Dendritic cell treated with granulocyte-macrophage colony-stimulating factor and Interleukin-4, amounts not matched to agents 40 ng/mL and 50 ng/mL, for 4 days (primary cell): ENCODE results near the gene HOXA10.
A peak's percentile ranks its signal among the peaks of the same experiment; 100 is the strongest.

ENCODE experiments used
- H3K27ac Mint-ChIP-seq: one replicate; pipeline ENCODE4 v1.8.0; 2022; ENCODE audit warnings: mild to moderate bottlenecking, mixed read lengths
- H3K27me3 Mint-ChIP-seq: one replicate; pipeline ENCODE4 v1.8.0; 2022; ENCODE audit warnings: mild to moderate bottlenecking, mixed read lengths
- H3K36me3 Mint-ChIP-seq: one replicate; pipeline ENCODE4 v1.8.0; 2022; ENCODE audit warnings: low read depth, mixed read lengths
- H3K4me1 Mint-ChIP-seq: one replicate; pipeline ENCODE4 v1.8.0; 2022; ENCODE audit warnings: low read depth, mixed read lengths
- H3K4me3 Mint-ChIP-seq: one replicate; pipeline ENCODE4 v1.8.0; 2022; ENCODE audit warnings: mild to moderate bottlenecking, moderate library complexity, mixed read lengths
- H3K9me3 Mint-ChIP-seq: one replicate; pipeline ENCODE4 v1.8.0; 2022; ENCODE audit warnings: mixed read lengths
- intact Hi-C: fragments of 100-400 bp; cut with micrococcal nuclease; formaldehyde crosslinking; loops from one replicate; pipeline ENCODE4 v1.15.0; 2022

The HOXA10 gene

DNA sequence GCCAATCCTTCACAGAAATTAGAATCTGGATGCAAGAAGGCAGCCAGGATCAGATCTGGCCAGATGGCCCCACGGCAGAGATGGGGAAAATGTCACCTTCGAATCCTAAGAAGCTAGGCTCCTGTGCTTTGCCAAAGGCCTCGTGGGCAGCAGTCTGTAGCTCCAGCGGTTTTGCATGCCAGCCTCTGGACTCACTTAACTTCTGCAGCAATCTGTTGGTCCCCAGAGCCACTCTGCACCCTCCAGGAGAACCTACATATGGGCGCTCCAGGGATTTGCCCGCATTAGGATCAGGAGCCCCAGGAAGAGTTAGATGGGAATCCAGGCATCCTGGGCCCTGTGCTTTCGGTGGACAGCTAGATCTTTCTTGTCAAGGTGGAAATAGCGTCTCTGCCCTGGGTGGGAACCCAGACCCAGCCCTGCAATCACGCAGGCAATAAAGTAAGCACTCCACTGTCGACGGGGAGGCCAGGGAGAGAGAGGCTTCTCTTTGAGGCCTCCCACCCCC, 35.9 kb upstream of the HOXA10 start:
- peaks cover 34% of the 10 kb centered on the region for H3K4me1 Mint-ChIP-seq

DNA sequence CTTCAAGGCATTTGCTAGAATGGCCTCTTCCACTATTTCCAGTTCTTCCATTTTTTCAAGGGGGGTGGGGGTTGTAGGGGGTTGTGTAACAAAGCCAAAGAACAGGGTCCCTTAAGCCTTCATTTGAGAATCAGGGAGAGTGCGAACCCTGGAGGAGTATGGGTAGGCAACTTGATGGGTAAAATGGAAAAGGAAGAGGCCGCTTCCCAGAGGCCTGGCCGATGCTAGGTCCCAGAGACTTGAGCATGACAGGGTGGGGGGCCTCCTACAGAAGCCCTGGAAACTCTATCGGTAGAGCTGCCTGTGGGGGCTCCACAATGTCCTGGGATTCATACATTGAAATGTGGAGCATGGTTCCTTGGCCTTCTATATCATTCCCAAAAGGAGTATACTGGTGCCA, 34.9 kb upstream of the HOXA10 start:
- intact Hi-C loops = no loop called here
- no peaks in the 10 kb centered on the region for H3K9me3 Mint-ChIP-seq

More for the DNA sequence above, 35.9 kb upstream of the HOXA10 start:
- Mint-ChIP-seq H3K27me3 (peaks cover 100% of the 10 kb centered on the region), H3K4me3 (no peak overlapping the region), H3K9me3 (no peaks in the 10 kb centered on the region), H3K27ac (no peak overlapping the region), H3K36me3 (no peaks in the 10 kb centered on the region)
- intact Hi-C loops = loop anchor here (1.0 to 5.0 kb wide), 2 partner anchors 37 to 366 kb away; no protein-coding TSS in a partner anchor

DNA sequence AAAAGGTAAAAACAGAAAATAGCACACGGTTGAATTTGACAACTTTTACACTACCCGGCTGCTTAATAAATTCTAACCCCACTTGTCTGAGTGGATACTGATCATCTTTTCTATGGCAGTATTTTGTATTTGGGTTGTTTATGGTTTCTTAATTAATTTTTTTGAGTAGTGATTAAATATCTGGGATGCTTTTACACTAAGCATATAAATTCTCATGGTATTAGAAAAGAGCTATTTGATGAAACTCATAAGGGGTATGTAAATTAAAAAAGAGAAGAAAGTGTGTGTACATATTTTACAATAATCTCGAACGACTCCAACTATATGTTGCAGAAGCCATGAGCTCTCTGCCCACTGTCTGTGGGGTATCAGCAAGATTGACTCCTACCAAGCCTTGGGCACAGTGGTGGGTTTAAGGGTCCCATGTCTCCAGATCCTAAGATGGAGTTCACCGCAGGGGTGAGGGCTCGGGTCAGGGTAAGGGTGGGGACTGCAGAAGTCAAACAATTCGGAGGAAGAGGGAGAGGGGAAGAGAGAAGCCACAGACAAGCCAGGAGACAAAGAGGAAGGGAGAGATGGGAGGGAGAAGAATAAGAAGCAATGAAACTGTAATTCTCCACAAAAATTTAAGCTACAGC, 33.3 kb upstream of the HOXA10 start:
- intact Hi-C loops = no loop called here
- Mint-ChIP-seq H3K9me3 (no peaks in the 10 kb centered on the region), H3K27me3 (peaks cover 99% of the 10 kb centered on the region), H3K4me3 (no peak overlapping the region), H3K4me1 (peaks cover 46% of the 10 kb centered on the region), H3K36me3 (no peaks in the 10 kb centered on the region), H3K27ac (no peak overlapping the region)

More for the DNA sequence above, 34.9 kb upstream of the HOXA10 start:
- Mint-ChIP-seq H3K27me3 (peaks cover 100% of the 10 kb centered on the region), H3K36me3 (no peaks in the 10 kb centered on the region), H3K4me1 (peaks cover 42% of the 10 kb centered on the region), H3K27ac (no peak overlapping the region), H3K4me3 (no peak overlapping the region)

DNA sequence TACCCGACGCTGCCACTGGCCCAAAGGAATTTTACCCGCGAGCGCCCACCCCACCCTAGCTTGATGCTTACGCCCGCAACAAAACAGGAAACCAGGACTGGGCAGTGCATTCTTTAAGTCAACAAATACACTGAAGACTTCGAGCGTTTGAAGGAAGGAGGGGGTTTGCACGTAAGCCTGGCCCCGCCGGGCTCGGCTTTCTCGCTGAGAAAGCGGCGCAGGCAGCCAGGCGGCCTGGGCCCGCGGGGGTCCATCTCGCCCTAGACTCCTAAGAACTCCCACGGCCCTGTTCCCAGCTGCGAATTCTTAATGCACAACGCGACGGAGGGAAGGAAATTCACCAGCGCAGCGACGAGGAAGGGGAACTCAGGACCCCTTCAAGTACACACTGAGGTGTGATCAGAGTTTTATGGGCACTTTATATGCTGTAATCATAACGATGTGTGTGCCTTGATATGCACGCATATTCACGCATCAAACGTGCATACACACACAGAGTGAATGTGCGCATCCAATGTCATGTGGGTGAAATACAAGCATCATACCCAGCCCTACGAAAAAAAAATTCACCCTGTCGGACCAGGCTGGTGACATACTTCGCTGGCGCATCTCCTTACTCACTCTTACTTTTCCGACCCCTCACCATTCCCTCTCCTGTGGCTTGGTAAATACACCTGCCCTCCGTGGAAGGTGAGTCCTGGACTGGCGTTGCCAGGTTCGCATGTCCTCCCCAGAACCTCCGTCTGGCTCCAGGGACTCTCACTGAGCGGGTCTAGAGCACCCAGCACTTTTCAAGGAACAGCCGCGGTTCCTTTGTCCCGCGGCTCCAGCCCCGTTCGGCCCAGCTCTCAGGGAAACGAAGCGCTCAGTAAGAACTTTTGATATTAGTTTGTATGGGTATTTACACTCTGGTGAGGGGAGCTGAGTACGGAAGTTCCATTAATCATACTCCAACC, 31.5 kb upstream of the HOXA10 start:
- peak overlapping the region; percentile 21 for H3K27ac Mint-ChIP-seq
- H3K36me3 Mint-ChIP-seq = no peaks in the 10 kb centered on the region
- no peaks in the 10 kb centered on the region for H3K9me3 Mint-ChIP-seq
- H3K4me1 Mint-ChIP-seq = peaks cover 62% of the 10 kb centered on the region
- peak overlapping the region; percentile 56 for H3K4me3 Mint-ChIP-seq
- H3K27me3 Mint-ChIP-seq = peaks cover 99% of the 10 kb centered on the region
- intact Hi-C loops = no loop called here

DNA sequence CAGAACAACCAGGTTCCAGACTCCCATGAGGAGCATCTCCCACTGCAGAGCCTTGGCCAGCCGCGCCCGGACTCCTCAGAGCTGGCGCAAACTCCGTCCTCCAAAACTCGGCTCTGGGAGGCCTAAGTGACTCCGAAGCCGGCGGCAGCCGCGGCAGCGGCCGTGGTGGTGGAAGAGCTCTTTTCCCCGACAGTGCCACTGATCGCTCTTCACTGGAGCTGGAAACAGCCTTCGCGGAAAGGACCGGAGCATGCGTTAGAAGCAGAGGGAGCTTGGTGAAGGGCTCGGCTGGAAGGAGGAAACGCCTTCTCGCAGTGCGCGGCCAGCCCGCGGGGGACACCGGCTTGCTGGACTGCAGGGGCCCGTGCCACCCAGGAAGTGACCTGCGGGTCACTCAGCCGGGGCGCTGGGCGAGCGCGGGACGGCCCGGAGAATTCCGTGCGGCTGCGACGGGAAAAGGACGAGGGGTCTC, 30.8 kb upstream of the HOXA10 start:
- peaks cover 98% of the 10 kb centered on the region for H3K27me3 Mint-ChIP-seq
- intact Hi-C loops = no loop called here
- no peaks in the 10 kb centered on the region for H3K9me3 Mint-ChIP-seq
- no peaks in the 10 kb centered on the region for H3K36me3 Mint-ChIP-seq
- peaks cover 65% of the 10 kb centered on the region for H3K4me1 Mint-ChIP-seq
- H3K4me3 Mint-ChIP-seq = peak overlapping the region; percentile 56
- peak overlapping the region; percentile 21 for H3K27ac Mint-ChIP-seq

DNA sequence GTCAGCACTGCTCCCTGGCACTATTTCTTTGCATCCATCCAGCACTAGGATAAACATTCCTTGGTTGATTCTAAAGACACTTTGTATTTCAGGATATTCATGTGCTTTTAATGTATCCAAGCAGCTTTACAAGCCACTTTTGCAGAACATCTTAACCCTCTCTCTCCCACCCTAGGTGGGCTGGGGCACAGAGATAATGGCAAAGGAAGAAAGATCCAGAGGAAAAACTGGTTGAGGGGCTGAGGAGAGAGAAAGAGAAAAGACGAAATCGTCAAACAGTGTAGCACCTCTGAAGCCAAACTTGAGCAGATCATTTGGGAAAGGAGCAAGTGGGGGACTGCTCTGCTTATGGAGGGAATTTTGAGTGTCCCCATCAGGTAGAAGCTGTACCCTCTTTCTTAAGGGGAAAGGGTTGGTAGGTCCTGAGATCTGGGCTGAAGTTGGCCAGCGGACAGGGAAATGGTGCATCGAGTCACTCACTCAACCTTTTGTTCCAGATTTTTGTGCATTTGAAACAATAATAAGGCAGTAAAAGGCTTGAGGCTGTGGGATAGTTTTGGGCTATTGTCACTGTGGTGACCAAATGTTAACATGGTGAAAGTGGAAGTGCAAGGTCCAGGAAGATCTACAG, 30.0 kb upstream of the HOXA10 start:
- intact Hi-C loops = no loop called here
- Mint-ChIP-seq H3K36me3 (no peaks in the 10 kb centered on the region), H3K4me3 (no peak overlapping the region), H3K27ac (no peak overlapping the region), H3K4me1 (peaks cover 71% of the 10 kb centered on the region), H3K9me3 (no peaks in the 10 kb centered on the region), H3K27me3 (peaks cover 94% of the 10 kb centered on the region)

DNA sequence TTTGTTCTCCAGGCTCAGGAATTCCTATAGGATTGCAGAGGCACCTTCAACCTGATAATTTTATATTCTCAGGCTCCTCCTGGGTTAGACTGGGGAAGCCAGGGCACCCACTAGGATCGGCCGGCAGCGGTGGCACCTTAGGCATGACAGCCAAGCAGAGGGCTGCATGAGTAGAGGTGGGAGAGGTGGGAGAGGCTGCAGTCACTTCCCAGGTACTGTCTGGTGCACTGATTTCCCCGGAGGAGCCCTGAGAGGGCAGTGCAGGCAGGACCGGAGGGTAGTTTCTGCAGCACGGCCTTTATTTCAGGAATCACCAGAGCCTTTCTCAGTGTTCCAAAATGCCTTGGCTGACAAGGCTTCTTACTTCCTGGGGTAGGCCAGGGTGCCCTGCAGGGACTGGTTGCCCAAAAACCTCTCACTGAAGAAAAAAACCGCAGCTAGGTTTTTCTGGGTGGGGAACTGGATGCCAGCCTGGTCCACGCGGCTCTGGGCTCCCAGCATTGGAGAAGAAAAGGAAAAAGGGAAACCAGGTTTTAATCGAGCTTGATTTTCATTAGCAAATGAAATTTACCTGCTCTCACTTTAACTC, 29.3 kb upstream of the HOXA10 start:
- Mint-ChIP-seq H3K4me1 (peaks cover 76% of the 10 kb centered on the region), H3K27ac (no peak overlapping the region), H3K4me3 (no peak overlapping the region), H3K9me3 (no peaks in the 10 kb centered on the region), H3K36me3 (no peaks in the 10 kb centered on the region), H3K27me3 (peaks cover 94% of the 10 kb centered on the region)
- intact Hi-C loops = no loop called here

DNA sequence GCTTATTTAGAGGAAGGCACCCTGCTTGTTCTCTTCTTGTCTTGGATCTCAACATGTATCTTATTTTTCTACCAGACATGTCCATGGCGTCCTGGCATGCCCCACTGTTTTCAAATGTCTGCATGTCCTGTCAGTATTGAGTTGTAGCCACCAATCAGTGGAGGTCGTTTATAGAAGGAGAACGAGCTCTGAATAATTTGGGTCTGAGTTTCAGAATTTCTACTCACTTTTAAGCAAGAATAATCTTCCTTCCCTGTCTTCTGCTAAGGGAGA, 28.7 kb upstream of the HOXA10 start:
- H3K27me3 Mint-ChIP-seq = peaks cover 94% of the 10 kb centered on the region
- no peaks in the 10 kb centered on the region for H3K36me3 Mint-ChIP-seq
- H3K27ac Mint-ChIP-seq = no peak overlapping the region
- intact Hi-C loops = no loop called here
- no peak overlapping the region for H3K4me3 Mint-ChIP-seq
- no peaks in the 10 kb centered on the region for H3K9me3 Mint-ChIP-seq
- peaks cover 76% of the 10 kb centered on the region for H3K4me1 Mint-ChIP-seq

DNA sequence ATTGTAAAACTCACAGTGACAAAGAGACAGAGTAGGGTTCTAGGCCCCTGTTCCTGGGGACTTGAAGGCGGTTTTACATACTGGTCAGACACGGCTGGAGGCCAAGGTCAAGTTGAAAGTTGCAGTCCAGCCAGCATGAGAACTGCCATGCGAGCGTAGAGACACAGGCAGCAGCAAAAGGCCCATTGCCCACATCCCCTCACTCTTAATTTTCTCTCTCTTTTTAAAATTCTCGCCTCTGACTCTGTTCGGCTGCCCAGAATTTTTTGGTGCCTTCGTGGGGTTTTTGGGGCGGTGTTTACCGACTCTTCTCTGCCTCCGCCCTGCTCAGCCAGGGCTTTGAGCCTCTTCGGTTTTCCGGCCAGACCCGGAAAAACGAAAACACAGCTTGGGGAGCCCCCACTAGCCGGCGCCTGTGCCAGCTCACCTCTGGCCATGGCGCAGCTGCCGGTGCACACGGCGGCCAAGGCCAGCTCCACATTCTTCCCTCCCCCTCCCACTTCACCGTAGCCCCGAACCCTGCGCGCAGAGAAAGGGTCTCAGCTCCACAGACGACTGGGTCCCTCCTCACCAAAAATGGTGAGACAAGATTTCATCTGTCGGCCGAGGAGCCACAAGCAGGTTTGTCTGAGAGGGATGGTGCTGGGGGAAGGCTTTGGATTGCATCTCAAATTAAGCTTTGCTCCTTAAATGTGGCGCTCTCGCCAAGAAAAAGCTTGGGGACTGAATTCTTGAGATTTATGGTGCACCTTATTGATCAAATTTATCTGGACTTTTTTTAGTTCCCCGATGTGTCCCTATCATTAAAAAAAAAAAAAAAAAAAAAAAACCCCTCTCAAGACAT, 28.1 kb upstream of the HOXA10 start:
- Mint-ChIP-seq H3K9me3 (no peaks in the 10 kb centered on the region), H3K36me3 (no peaks in the 10 kb centered on the region), H3K27me3 (peaks cover 93% of the 10 kb centered on the region), H3K27ac (peak overlapping the region; percentile 12), H3K4me3 (peak overlapping the region; percentile 60), H3K4me1 (peaks cover 74% of the 10 kb centered on the region)
- intact Hi-C loops = no loop called here

DNA sequence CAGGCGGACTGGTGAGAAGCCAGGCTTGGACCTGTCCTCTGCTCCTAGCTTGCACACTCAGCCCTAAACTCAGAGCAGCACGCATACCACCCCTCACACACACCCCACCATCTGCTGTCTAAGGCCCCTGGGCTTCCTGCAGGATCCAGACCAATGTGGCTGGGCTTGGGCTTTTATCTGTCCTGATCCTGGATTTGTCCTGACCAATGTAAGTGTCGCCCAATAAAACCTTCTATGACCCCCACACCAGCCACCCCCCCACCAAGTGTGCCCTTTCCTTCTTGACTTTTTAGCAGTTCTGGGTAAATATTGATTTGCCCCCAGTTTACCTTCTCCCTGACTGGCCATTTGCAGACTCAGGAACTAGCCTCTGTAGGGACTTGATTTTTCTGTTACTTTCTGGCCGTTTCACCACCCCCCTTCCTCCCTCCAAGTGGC, 27.5 kb upstream of the HOXA10 start:
- Mint-ChIP-seq H3K9me3 (no peaks in the 10 kb centered on the region), H3K27me3 (peaks cover 88% of the 10 kb centered on the region), H3K27ac (peak overlapping the region; percentile 12), H3K4me1 (peaks cover 74% of the 10 kb centered on the region), H3K36me3 (no peaks in the 10 kb centered on the region), H3K4me3 (peak overlapping the region; percentile 60)
- intact Hi-C loops = no loop called here

DNA sequence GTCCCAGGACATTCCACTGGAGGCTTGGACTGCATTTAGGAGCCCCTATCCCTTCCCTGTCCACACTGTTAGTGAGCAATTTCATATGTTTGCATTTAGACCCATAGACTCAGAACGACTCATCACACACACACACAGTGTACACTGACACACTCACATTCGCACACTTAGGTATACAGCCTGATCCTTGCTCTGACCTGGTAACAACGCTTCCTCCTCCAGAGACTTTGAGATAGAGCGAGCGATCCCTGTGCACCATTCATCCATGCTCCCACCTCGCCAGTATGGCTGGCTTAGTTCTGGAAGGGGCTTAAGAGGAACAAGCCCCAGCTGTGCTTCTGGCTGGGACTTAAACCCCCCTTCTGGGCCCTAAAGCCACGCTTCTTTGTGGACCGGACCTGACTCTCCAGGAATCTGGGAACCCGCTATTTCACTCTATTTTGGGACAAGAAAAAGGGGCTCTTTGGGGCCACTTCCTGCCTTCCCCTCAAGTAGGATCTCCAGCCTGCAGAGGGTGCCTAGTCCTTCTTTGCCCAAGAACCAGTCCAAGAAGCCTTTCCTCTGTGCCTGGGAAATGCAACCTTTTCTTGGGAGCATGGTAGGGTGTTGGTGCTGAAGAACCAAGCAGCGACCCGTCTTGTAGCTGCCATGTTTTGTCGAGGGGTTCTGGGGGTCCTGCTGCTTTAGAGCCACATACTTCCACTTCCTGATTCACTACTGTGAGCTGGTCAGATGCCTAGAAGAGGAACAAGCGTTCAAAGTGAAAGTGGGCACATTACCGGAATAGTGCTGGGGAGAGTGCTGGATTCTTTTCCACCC, 26.9 kb upstream of the HOXA10 start:
- H3K4me1 Mint-ChIP-seq = peaks cover 70% of the 10 kb centered on the region
- H3K27ac Mint-ChIP-seq = no peak overlapping the region
- intact Hi-C loops = no loop called here
- peaks cover 85% of the 10 kb centered on the region for H3K27me3 Mint-ChIP-seq
- H3K4me3 Mint-ChIP-seq = peak overlapping the region; percentile 60
- no peaks in the 10 kb centered on the region for H3K36me3 Mint-ChIP-seq
- no peaks in the 10 kb centered on the region for H3K9me3 Mint-ChIP-seq
